ENCODE measurements around the gene HIP1R. TPM values are rescaled to one million over a fixed set of nuclear protein-coding genes. Genes with fewer than 3 reads are reported as not detected.

Gene HIP1R
- total and polyA plus RNA-seq, 2 of the 8 experiments (the other 6 are each of a cell fraction or from before 2014, with no cell fraction given) = 11.2 to 14.5 TPM

- no peak for FAIRE-seq
- H3K4me2 ChIP-seq (ENCODE audit: insufficient read depth in 1 of 2, low read depth in 2 of 2, low read length in 2 of 2) = no peak overlapping the region
- 87% methylated on average over 5 of the region's 5 CpGs; no CpG with 5 or more reads in 1 of the 2 experiments for WGBS, 2 experiments (ENCODE audit: extremely low coverage in 1 of 2, insufficient coverage in 1 of 2, insufficient read length in 1 of 2, insufficient replicate concordance in 2 of 2, low coverage in 1 of 2, low lambda C conversion rate in 2 of 2, missing lambda C conversion rate in 1 of 2)
These were observed 45.6 kb upstream of the HIP1R start for GRCh38 chr12:122789637-122790036.

More at GRCh38 chr12:122789637-122790036, 45.6 kb upstream of the HIP1R start:
- Histone ChIP-seq H3K23ac (ENCODE audit: insufficient read length) (no peak overlapping the region), H3K23me2 (ENCODE audit: low read depth, low read length) (no peaks in the 10 kb centered on the region), H3K36me3 (ENCODE audit: control insufficient read depth in 2 of 4, insufficient read depth in 4 of 4, low read length in 3 of 4) (no peaks in the 10 kb centered on the region), H4K5ac (ENCODE audit: insufficient read length, low read depth, low read length) (no peak overlapping the region), H3K56ac (replicated peaks; ENCODE audit: insufficient read length, low read depth, low read length) (no peak overlapping the region), H3K9ac (replicated peaks in 1 of 4; ENCODE audit: extremely low read depth in 1 of 4, low read depth in 3 of 4, low read length in 3 of 4) (no peak overlapping the region), H2BK120ac (replicated peaks; ENCODE audit: low read depth, low read length) (no peak overlapping the region), H3K4me3 (ENCODE audit: extremely low read depth in 1 of 4, insufficient read depth in 2 of 4, low read depth in 3 of 4, low read length in 4 of 4) (no peak overlapping the region), H2BK20ac (ENCODE audit: low read length) (no peak overlapping the region), H2BK15ac (ENCODE audit: low read length) (no peak overlapping the region), H4K20me1 (replicated peaks in 1 of 2; ENCODE audit: control insufficient read depth in 1 of 2, insufficient read depth in 2 of 2, low read length in 2 of 2) (no peaks in the 10 kb centered on the region), H3K18ac (ENCODE audit: extremely low read depth, low read length) (no peak overlapping the region), H3K4ac (replicated peaks; ENCODE audit: insufficient read length, low read depth, low read length) (no peak overlapping the region), H2BK12ac (ENCODE audit: low read depth, low read length) (no peak overlapping the region), H3K9me3 (ENCODE audit: insufficient read depth in 2 of 2, low read depth in 1 of 2, low read length in 1 of 2) (no peaks in the 10 kb centered on the region), H2AK5ac (ENCODE audit: low read depth, low read length) (no peak overlapping the region), H3K4me1 (replicated peaks in 1 of 4; ENCODE audit: control insufficient read depth in 3 of 4, insufficient read depth in 4 of 4, low read length in 3 of 4) (peaks cover 0 to 3% (median 0%) of the 10 kb centered on the region in 4 experiments; a peak in 2 of 7 replicates), H3K14ac (ENCODE audit: insufficient read length) (no peak overlapping the region), H4K91ac (replicated peaks; ENCODE audit: insufficient read length, low read length) (no peak overlapping the region), H2AFZ (ENCODE audit: low read length) (no peak overlapping the region), H3K27me3 (replicated peaks in 1 of 4; ENCODE audit: control insufficient read depth in 3 of 4, extremely low read depth in 1 of 4, insufficient read depth in 3 of 4, low read length in 3 of 4) (no peaks in the 10 kb centered on the region), H3K79me2 (ENCODE audit: control insufficient read depth in 1 of 2, insufficient read depth in 2 of 2, low read length in 2 of 2) (no peaks in the 10 kb centered on the region), H4K8ac (ENCODE audit: extremely low read depth, insufficient read depth, low read length) (no peak overlapping the region), H3K27ac (ENCODE audit: low read depth, low read length) (no peak overlapping the region), H3K79me1 (ENCODE audit: low read depth, low read length) (no peaks in the 10 kb centered on the region), H2BK5ac (ENCODE audit: low read depth, low read length) (no peak overlapping the region)
- CTCF ChIA-PET (ENCODE audit: partially characterized antibody) = interaction anchor here (0.7 to 2.4 kb wide), 5 partner anchors 10 to 491 kb away, joined by 3 to 11 read pairs (median 4); no protein-coding TSS in a partner anchor
- no peak for DNase-seq (ENCODE audit: low read depth in 1 of 2, low spot score in 2 of 2)
- TF ChIP-seq SP1 (IDR thresholded peaks at IDR 0.05; ENCODE audit: low read depth, low read length) = no peak
- TF ChIP-seq TEAD4 (IDR thresholded peaks at IDR 0.05; ENCODE audit: low read depth, low read length) = no peak
- no peak for TF ChIP-seq BCL11A (IDR thresholded peaks at IDR 0.05; ENCODE audit: low read depth in 2 of 2, low read length in 2 of 2)
- TF ChIP-seq MAFK (IDR thresholded peaks at IDR 0.05; ENCODE audit: low read depth, low read length) = no peak
- TF ChIP-seq USF2 (IDR thresholded peaks at IDR 0.05; ENCODE audit: low read length) = no peak
- TF ChIP-seq CBX5 (IDR thresholded peaks at IDR 0.05; ENCODE audit: low read depth, low read length) = no peak
- TF ChIP-seq CEBPB (IDR thresholded peaks at IDR 0.05; ENCODE audit: low read depth, low read length) = no peak
- no peak for TF ChIP-seq SP2 (IDR thresholded peaks at IDR 0.05; ENCODE audit: low read length)
- TF ChIP-seq TBP (IDR thresholded peaks at IDR 0.05; ENCODE audit: low read depth, low read length) = no peak
- TF ChIP-seq RFX5 (IDR thresholded peaks at IDR 0.05; ENCODE audit: borderline replicate concordance, low read depth, low read length) = no peak
- no peak for TF ChIP-seq NRF1 (IDR thresholded peaks at IDR 0.05; ENCODE audit: low read depth, low read length)
- no peak for TF ChIP-seq CHD1 (IDR thresholded peaks at IDR 0.05; ENCODE audit: low read depth, low read length)
- TF ChIP-seq EGR1 (IDR thresholded peaks at IDR 0.05; ENCODE audit: borderline replicate concordance, low read depth, low read length) = no peak
- POLR2A ChIA-PET (ENCODE audit: partially characterized antibody) = interaction anchor here (0.7 to 1.7 kb wide), 4 partner anchors 16 to 99 kb away, joined by 3 to 6 read pairs (median 4); partner anchors contain the start of gene CCDC62
